HepG2 (cell line): Measurements from ENCODE around the gene F13B. TPM values are rescaled to one million over a fixed set of nuclear protein-coding genes. Genes with fewer than 3 reads are reported as not detected.

Source experiments
- ATAC-seq: fragments of 200-7000 bp; cut with Tn5 transposase; 3 replicates; pipeline ENCODE4 v1.9.1; 2020; ENCODE audit warnings: mild to moderate bottlenecking, moderate library complexity
- BruUV-seq: library from RNA; stranded (reverse); fragments of 400-500 nt; replicated peaks from 2 replicates; lab custom pipeline; 2021; lab: Mats Ljungman, UMichigan
- CTCF ChIA-PET: fragments of 300-600 bp; formaldehyde crosslinking; extraction: SDS; loops from one replicate; lab custom pipeline; 2021; ENCODE audit warnings: low total read pairs, inconsistent platforms, low intra/inter-chr PET ratio; lab: Yijun Ruan, JAX
- POLR2A ChIA-PET: fragments of 350-600 bp; sonication (Branson Sonifier 250); formaldehyde crosslinking; loops from one replicate; lab custom pipeline; 2020; ENCODE audit warnings: antibody characterized with exemption, inconsistent platforms; lab: Yijun Ruan, JAX
- DNase-seq: peaks from one replicate; pipeline ENCODE4 v3.0.0-alpha.2; 2015; ENCODE audit warnings: low spot score
- FAIRE-seq: peaks from 3 replicates; lab custom pipeline; 2011; peaks lifted over from hg19 to GRCh38; lab: Jason Lieb, UNC
- H2AFZ ChIP-seq: one replicate; pipeline ENCODE4 v1.6.1; 2011; ENCODE audit warnings: low read length, inconsistent platforms
- H3K27ac ChIP-seq: fragments of 300-600 bp; 3 replicates; pipeline ENCODE4 v1.8.0; 2011; ENCODE audit warnings: mixed run types, mild to moderate bottlenecking, mixed read lengths, low read length, inconsistent platforms; ENCODE audit not compliant: insufficient read depth; ENCODE audit errors: extremely low read length
- H3K27me3 ChIP-seq, 2 experiments: fragments of 200-600 bp in 1 of 2; 2 replicates in 1 of 2; 3 replicates in 1 of 2; pipeline versions ENCODE4 v1.6.0 to v1.8.0; 2011; ENCODE audit warnings: low read length in 2 of 2, mild to moderate bottlenecking in 2 of 2, moderate library complexity in 2 of 2, inconsistent platforms in 1 of 2; ENCODE audit not compliant: insufficient read depth in 2 of 2, control insufficient read depth in 1 of 2
- H3K36me3 ChIP-seq, 2 experiments: fragments of 200-600 bp in 1 of 2; replicated peaks in 1 of 2; 2 replicates in 1 of 2; 3 replicates in 1 of 2; pipeline versions ENCODE4 v1.5.1 to v1.8.0; 2011; ENCODE audit warnings: low read length in 2 of 2, inconsistent platforms in 1 of 2; ENCODE audit not compliant: insufficient read depth in 2 of 2, control insufficient read depth in 1 of 2
- H3K4me1 ChIP-seq: 2 replicates; pipeline ENCODE4 v1.5.1; 2012; ENCODE audit warnings: low read length, inconsistent platforms; ENCODE audit not compliant: insufficient read depth
- H3K4me2 ChIP-seq: 2 replicates; pipeline ENCODE4 v1.6.0; 2011; ENCODE audit warnings: low read depth, low read length, inconsistent platforms
- H3K4me3 ChIP-seq, 3 experiments: fragments of 200-600 bp in 1 of 3; sonication (generic), shearing (Covaris generic) in 1 of 3; replicated peaks in 1 of 3; 2 replicates each; pipeline ENCODE4 v1.5.1; 2011 to 2016; ENCODE audit warnings: low read length in 3 of 3, inconsistent platforms in 2 of 3, low read depth in 2 of 3, mild to moderate bottlenecking in 2 of 3, control low read depth in 1 of 3, mixed read lengths in 1 of 3; ENCODE audit not compliant: insufficient read depth in 1 of 3
- H3K79me2 ChIP-seq: one replicate; pipeline ENCODE4 v1.6.1; 2011; ENCODE audit warnings: low read length, inconsistent platforms; ENCODE audit not compliant: insufficient read depth
- H3K9ac ChIP-seq: 2 replicates; pipeline ENCODE4 v1.6.0; 2011; ENCODE audit warnings: mild to moderate bottlenecking, low read depth, low read length, inconsistent platforms; ENCODE audit not compliant: insufficient read depth
- H3K9me3 ChIP-seq: 2 replicates; pipeline ENCODE4 v1.5.1; 2012; ENCODE audit warnings: mild to moderate bottlenecking, low read length
- H4K20me1 ChIP-seq: 2 replicates; pipeline ENCODE4 v1.6.0; 2011; ENCODE audit warnings: inconsistent platforms, mild to moderate bottlenecking, low read length, moderate library complexity; ENCODE audit not compliant: insufficient read depth
- CREB1 ChIP-seq, 2 experiments: fragments of 450-650 bp in 1 of 2; IDR thresholded peaks; 2 replicates each; pipeline ENCODE4 v1.6.1; 2016 to 2017; ENCODE audit warnings: control low read depth in 1 of 2, mild to moderate bottlenecking in 1 of 2, missing compliant biosample characterization in 1 of 2, missing genetic modification characterization in 1 of 2
- MAFK ChIP-seq, 2 experiments: IDR thresholded peaks in 1 of 2; conservative IDR thresholded peaks in 1 of 2; 2 replicates each; pipeline ENCODE4 v1.6.1; 2011; ENCODE audit warnings: improper control_type of control experiment in 2 of 2, low read length in 2 of 2
- NR0B2 ChIP-seq: sonication (generic); formaldehyde crosslinking; IDR thresholded peaks from 2 replicates; pipeline ENCODE4 v1.4.0; 2020; ENCODE audit warnings: mild to moderate bottlenecking, missing genetic modification reagents
- NR2F1 ChIP-seq, 2 experiments: fragments of 450-650 bp in 1 of 2; formaldehyde crosslinking in 1 of 2; IDR thresholded peaks; 2 replicates each; pipeline versions ENCODE4 v1.5.0 to v1.6.1; 2016 to 2020; ENCODE audit warnings: mild to moderate bottlenecking in 1 of 2, missing compliant biosample characterization in 1 of 2, missing genetic modification reagents in 1 of 2, moderate library complexity in 1 of 2
- RBAK ChIP-seq: sonication (generic); formaldehyde crosslinking; IDR thresholded peaks from 2 replicates; pipeline ENCODE4 v1.5.1; 2020; ENCODE audit warnings: mild to moderate bottlenecking, missing genetic modification reagents
- REXO4 ChIP-seq: sonication (generic); formaldehyde crosslinking; IDR thresholded peaks from 2 replicates; pipeline ENCODE4 v1.8.0; 2022; ENCODE audit warnings: missing genetic modification reagents, mild to moderate bottlenecking, borderline replicate concordance
- STAT5B ChIP-seq: sonication (generic); formaldehyde crosslinking; IDR thresholded peaks from 2 replicates; pipeline ENCODE4 v1.4.0; 2020; ENCODE audit warnings: missing genetic modification reagents
- THYN1 ChIP-seq: sonication (generic); formaldehyde crosslinking; IDR thresholded peaks from 2 replicates; pipeline ENCODE4 v1.8.1; 2023; ENCODE audit warnings: low read depth, mild to moderate bottlenecking, moderate library complexity, missing genetic modification reagents, borderline replicate concordance
- ZBTB7A ChIP-seq: sonication (generic); formaldehyde crosslinking; IDR thresholded peaks from 2 replicates; pipeline ENCODE4 v1.8.0; 2022; ENCODE audit warnings: mild to moderate bottlenecking, missing genetic modification reagents
- ZNF446 ChIP-seq: sonication (generic); formaldehyde crosslinking; IDR thresholded peaks from 2 replicates; pipeline ENCODE4 v1.5.0; 2020; ENCODE audit warnings: mild to moderate bottlenecking, missing genetic modification reagents
- ZNF580 ChIP-seq: IDR thresholded peaks from 2 replicates; pipeline ENCODE4 v1.6.1; 2016; ENCODE audit warnings: low read depth, borderline replicate concordance
- WGBS: methylation state at CpG from one replicate; pipeline ENCODE4 v1.1.6; 2017; ENCODE audit warnings: low lambda C conversion rate; 5-methylcytosine and 5-hydroxymethylcytosine counted together
- in situ Hi-C: cut with HindIII; loops from 2 replicates; pipeline ENCODE4 v1.10.0; 2017; ENCODE audit warnings: low pct_unique_long_range_greater_than_20kb; ENCODE audit not compliant: extremely low pct_ligation_motif_present
- intact Hi-C: fragments of 100-400 bp; cut with micrococcal nuclease; formaldehyde crosslinking; loops from one replicate; pipeline ENCODE4 v1.10.0; 2022; ENCODE audit not compliant: unreplicated experiment
- polyA plus RNA-seq, 8 experiments: library from polyadenylated mRNA; depleted of rRNA in 3 of 8; stranded (reverse) in 7 of 8; unstranded in 1 of 8; fragments of >200 nt; fragmentation: Illumina TruSeq in 4 of 8; extraction: Trizol in 4 of 8; gene quantifications; 2 replicates each; pipeline versions ENCODE4 v1.2.1 to v1.2.3, GENCODE V29; 2011 to 2016; ENCODE audit warnings: low read depth in 4 of 8, missing spikeins in 1 of 8, mixed read lengths in 1 of 8; ENCODE audit not compliant: insufficient read depth in 1 of 8
- total RNA-seq, 5 experiments: library from RNA; depleted of rRNA; stranded (reverse); fragments of >200 nt; fragmentation: Illumina TruSeq; extraction: Trizol; gene quantifications; 2 replicates each; pipeline ENCODE4 v1.2.3, GENCODE V29; 2016; ENCODE audit warnings: low read depth in 1 of 5

F13B gene
- total and polyA plus RNA-seq, 2 of the 13 experiments (the other 11 are each of a cell fraction or from before 2014, with no cell fraction given) = 0.41 to 2.7 TPM

GRCh38 chr1:197062692-197063091 lies 4.4 kb downstream of the F13B start:
- H3K27me3 ChIP-seq = no peaks in the 10 kb centered on the region
- in situ Hi-C loops = loop anchor here (25.0 kb wide), 1 partner anchor 325 kb away; no protein-coding TSS in a partner anchor
- no TSS peak for BruUV-seq
- no peaks in the 10 kb centered on the region for H3K9me3 ChIP-seq
- H3K27ac ChIP-seq = no peak overlapping the region
- intact Hi-C loops = no loop called here
- H3K36me3 ChIP-seq = no peaks in the 10 kb centered on the region
- H3K9ac ChIP-seq = no peak overlapping the region
- no peak for TF ChIP-seq REXO4
- no peak for TF ChIP-seq ZBTB7A
- TF ChIP-seq NR2F1 (CRISPR knock-in tag; IDR thresholded peaks at IDR 0.05) = no peak
- no peak for TF ChIP-seq NR0B2 (CRISPR knock-in tag)
- no peak for TF ChIP-seq STAT5B
- no peak for TF ChIP-seq ZNF446
- no peak for TF ChIP-seq CREB1 (IDR thresholded peaks at IDR 0.05)
- no peak for TF ChIP-seq CREB1 (CRISPR knock-in tag; IDR thresholded peaks at IDR 0.05)
- no peak for TF ChIP-seq RBAK (CRISPR knock-in tag)
- no peak for TF ChIP-seq ZNF580 (CRISPR knock-in tag)
- H2AFZ ChIP-seq = no peak overlapping the region
- FAIRE-seq = no peak
- no peaks in the 10 kb centered on the region for H4K20me1 ChIP-seq
- ATAC-seq = no peak
- DNase-seq = no peak
- POLR2A ChIA-PET = no interaction called here
- H3K4me2 ChIP-seq = no peak overlapping the region
- H3K4me1 ChIP-seq = peaks cover 15% of the 10 kb centered on the region
- no peak overlapping the region for H3K4me3 ChIP-seq
- CTCF ChIA-PET = no interaction called here
- H3K79me2 ChIP-seq = no peaks in the 10 kb centered on the region
- 75% methylated on average over 2 of the region's 2 CpGs for WGBS

- no peaks in the 10 kb centered on the region for H3K4me1 ChIP-seq
- ChIA-PET POLR2A (no interaction called here), CTCF (no interaction called here)
- no TSS peak for BruUV-seq
- no peaks in the 10 kb centered on the region for H3K36me3 ChIP-seq
- no peak for FAIRE-seq
- H3K4me3 ChIP-seq = no peak overlapping the region
- ATAC-seq = no peak
- no peaks in the 10 kb centered on the region for H4K20me1 ChIP-seq
- no peak overlapping the region for H3K9ac ChIP-seq
- H3K4me2 ChIP-seq = no peak overlapping the region
- no peak for TF ChIP-seq THYN1 (CRISPR knock-in tag)
- peak in 1 of 2 experiments; percentile 1; a peak in 1 of 4 replicates for TF ChIP-seq MAFK (conservative IDR thresholded peaks at IDR 0.05 in 1 of 2, IDR thresholded peaks at IDR 0.05 in 1 of 2; ENCODE audit: low read length in 2 of 2)
- H3K79me2 ChIP-seq = no peaks in the 10 kb centered on the region
- no peaks in the 10 kb centered on the region for H3K27me3 ChIP-seq
- H3K27ac ChIP-seq = no peak overlapping the region
- intact Hi-C loops = no loop called here
- in situ Hi-C loops = no loop called here
- no peak overlapping the region for H2AFZ ChIP-seq
- no peaks in the 10 kb centered on the region for H3K9me3 ChIP-seq
- DNase-seq = no peak
Measured at GRCh38 chr1:197049100-197049499, 18.0 kb downstream of the F13B start.
